Sciatic nerve (tissue), 2 donors: Measurements from ENCODE around the gene MAPK13. TPM values are rescaled to one million over a fixed set of nuclear protein-coding genes. Genes with fewer than 3 reads are reported as not detected.

Experiments used
- ATAC-seq: fragments of 200-7000 bp; cut with Tn5 transposase; one replicate; pipeline ENCODE4 v1.9.1; 2020; ENCODE audit warnings: mild to moderate bottlenecking, moderate library complexity
- DNase-seq: peaks from one replicate; pipeline ENCODE4 v3.0.0-alpha.2; 2020; ENCODE audit warnings: low spot score
- intact Hi-C: fragments of 100-400 bp; cut with DNase I; formaldehyde crosslinking; loops from one replicate; pipeline ENCODE4 v1.14.2; 2022
- total RNA-seq: library from RNA; stranded (reverse); fragmentation: NEBNext Ultra II Directional; extraction: Animal tissue kit (Norgen Biotek cat#: 25700); gene quantifications from one replicate; pipeline ENCODE4 v1.2.1, GENCODE V29; 2021
- donor health status: DM: no; HTN: no; CAD: no.
- donor health status: DM: no; HTN: no; CAD: no.

The MAPK13 gene
- total RNA-seq, 1 donor from 2014 or later = 12.8 TPM

- intact Hi-C loops = no loop called here
- DNase-seq (no peak), ATAC-seq (no peak)
These were observed 57.1 kb downstream of the MAPK13 start for GRCh38 chr6:36187446-36187845.

Other genes starting within 250 kb of the MAPK13 start
- 33.2 TPM for gene SRPK1, start 209.4 kb upstream of the MAPK13 start, total RNA-seq
- 1.5 TPM for gene SLC26A8, start 105.9 kb upstream of the MAPK13 start, total RNA-seq
- gene MAPK14, start 102.7 kb upstream of the MAPK13 start, total RNA-seq = 67.6 TPM
- 36.6 TPM for gene BRPF3, start 66.2 kb downstream of the MAPK13 start, total RNA-seq
- gene PNPLA1, start 139.5 kb downstream of the MAPK13 start, total RNA-seq = 0.22 TPM
- not detected for gene BNIP5, start 206.4 kb downstream of the MAPK13 start, total RNA-seq